Smooth muscle cell (in vitro differentiated cells): ENCODE results near the gene TREX2. TPM values are rescaled to one million over a fixed set of nuclear protein-coding genes. Genes with fewer than 3 reads are reported as not detected.

Experiments used
- DNase-seq: peaks from one replicate; lab custom pipeline; 2025; ENCODE audit not compliant: unreplicated experiment; lab: John Stamatoyannopoulos, UW
- H2AFZ ChIP-seq: fragments of 200-600 bp; sonication (generic); 2 replicates; pipeline ENCODE4 v1.6.0; 2016; ENCODE audit warnings: antibody characterized with exemption, low read depth, mild to moderate bottlenecking
- H3F3A ChIP-seq: fragments of 200-600 bp; sonication (generic); 2 replicates; pipeline ENCODE4 v1.6.0; 2017; ENCODE audit warnings: antibody characterized with exemption, low read depth
- H3K27ac ChIP-seq: fragments of 200-600 bp; sonication (generic); 2 replicates; pipeline ENCODE4 v1.5.1; 2016; ENCODE audit warnings: low read depth, mild to moderate bottlenecking
- H3K27me3 ChIP-seq: fragments of 200-600 bp; sonication (generic); 2 replicates; pipeline ENCODE4 v1.6.1; 2016; ENCODE audit warnings: low read depth, mild to moderate bottlenecking
- H3K36me3 ChIP-seq: fragments of 200-600 bp; sonication (generic); 2 replicates; pipeline ENCODE4 v1.5.1; 2016; ENCODE audit warnings: low read depth
- H3K4me1 ChIP-seq: fragments of 200-600 bp; sonication (generic); 2 replicates; pipeline ENCODE4 v1.5.1; 2016; ENCODE audit warnings: low read depth
- H3K4me2 ChIP-seq: fragments of 200-600 bp; sonication (generic); 2 replicates; pipeline ENCODE4 v1.6.0; 2016; ENCODE audit warnings: mild to moderate bottlenecking
- H3K4me3 ChIP-seq: fragments of 200-600 bp; sonication (generic); 2 replicates; pipeline ENCODE4 v1.5.1; 2016; ENCODE audit warnings: mild to moderate bottlenecking
- H3K79me2 ChIP-seq: fragments of 200-600 bp; sonication (generic); 2 replicates; pipeline ENCODE4 v1.6.0; 2016; ENCODE audit warnings: low read depth, mild to moderate bottlenecking
- H3K9ac ChIP-seq: fragments of 200-600 bp; sonication (generic); 2 replicates; pipeline ENCODE4 v1.6.0; 2016; ENCODE audit warnings: low read depth
- H3K9me3 ChIP-seq: fragments of 200-600 bp; sonication (generic); replicated peaks from 2 replicates; pipeline ENCODE4 v1.5.1; 2016; ENCODE audit warnings: low read depth
- H4K20me1 ChIP-seq: fragments of 200-600 bp; sonication (generic); 2 replicates; pipeline ENCODE4 v1.6.0; 2016; ENCODE audit warnings: low read depth
- CTCF ChIP-seq: fragments of 200-600 bp; sonication (generic); IDR thresholded peaks from 2 replicates; pipeline ENCODE4 v1.5.1; 2017; ENCODE audit warnings: borderline replicate concordance, mild to moderate bottlenecking, antibody characterized with exemption; ENCODE audit not compliant: insufficient read depth, poor library complexity, severe bottlenecking
- WGBS: methylation state at CpG from one replicate; pipeline ENCODE4 v1.1.7; 2016; ENCODE audit warnings: low lambda C conversion rate; 5-methylcytosine and 5-hydroxymethylcytosine counted together
- polyA plus RNA-seq: library from polyadenylated mRNA; unstranded; fragments of >200 nt; fragmentation: Nextera tagmentation; extraction: Ambion mirVana; gene quantifications from 2 replicates; pipeline ENCODE4 v1.2.1, GENCODE V29; 2016
- total RNA-seq: library from RNA; depleted of rRNA; stranded (reverse); fragments of >200 nt; gene quantifications from 2 replicates; pipeline ENCODE4 v1.2.3, GENCODE V29; 2014

The TREX2 gene
- total and polyA plus RNA-seq, 2 experiments from 2014 or later = 0.41 to 4.0 TPM

- 93% methylated on average over 5 of the region's 5 CpGs for WGBS
- Histone ChIP-seq H3K4me2 (no peak overlapping the region), H3K27ac (no peak overlapping the region), H2AFZ (no peak overlapping the region), H3K36me3 (no peaks in the 10 kb centered on the region), H4K20me1 (no peaks in the 10 kb centered on the region), H3K4me3 (no peak overlapping the region), H3K27me3 (no peaks in the 10 kb centered on the region), H3K9me3 (no peaks in the 10 kb centered on the region), H3F3A (no peaks in the 10 kb centered on the region), H3K79me2 (no peaks in the 10 kb centered on the region), H3K9ac (no peak overlapping the region), H3K4me1 (no peaks in the 10 kb centered on the region)
- DNase-seq = no peak
- no peak for TF ChIP-seq CTCF
Measured at GRCh38 chrX:153442463-153442862, 3.4 kb downstream of the TREX2 start.

GRCh38 chrX:153441981-153442380, 3.9 kb downstream of the TREX2 start:
- no peak overlapping the region for H3K4me2 ChIP-seq
- H3K9me3 ChIP-seq = no peaks in the 10 kb centered on the region
- no peak for TF ChIP-seq CTCF
- no peak overlapping the region for H3K27ac ChIP-seq
- no peaks in the 10 kb centered on the region for H3F3A ChIP-seq
- H4K20me1 ChIP-seq = no peaks in the 10 kb centered on the region
- no peak overlapping the region for H3K4me3 ChIP-seq
- H3K79me2 ChIP-seq = no peaks in the 10 kb centered on the region
- WGBS = 80% methylated on average over 9 of the region's 9 CpGs
- H3K36me3 ChIP-seq = no peaks in the 10 kb centered on the region
- no peaks in the 10 kb centered on the region for H3K27me3 ChIP-seq
- no peak for DNase-seq
- no peaks in the 10 kb centered on the region for H3K4me1 ChIP-seq
- H3K9ac ChIP-seq = no peak overlapping the region
- no peak overlapping the region for H2AFZ ChIP-seq

- no peak overlapping the region for H3K27ac ChIP-seq
- H3K27me3 ChIP-seq = no peaks in the 10 kb centered on the region
- TF ChIP-seq CTCF = no peak
- no peaks in the 10 kb centered on the region for H3K79me2 ChIP-seq
- no peak for DNase-seq
- no peak overlapping the region for H3K4me3 ChIP-seq
- no peaks in the 10 kb centered on the region for H3F3A ChIP-seq
- WGBS = 87% methylated on average over 7 of the region's 7 CpGs
- H3K36me3 ChIP-seq = no peaks in the 10 kb centered on the region
- no peak overlapping the region for H3K4me2 ChIP-seq
- H3K9ac ChIP-seq = no peak overlapping the region
- H3K9me3 ChIP-seq = no peaks in the 10 kb centered on the region
- no peaks in the 10 kb centered on the region for H3K4me1 ChIP-seq
- H4K20me1 ChIP-seq = no peaks in the 10 kb centered on the region
- no peak overlapping the region for H2AFZ ChIP-seq
Measured at GRCh38 chrX:153441296-153441695, 4.6 kb downstream of the TREX2 start.

GRCh38 chrX:153440556-153441135, 5.2 kb downstream of the TREX2 start:
- Histone ChIP-seq H3K79me2 (no peaks in the 10 kb centered on the region), H3K9ac (no peak overlapping the region), H3K9me3 (no peaks in the 10 kb centered on the region), H3K36me3 (no peaks in the 10 kb centered on the region), H2AFZ (no peak overlapping the region), H3K4me2 (no peak overlapping the region), H3K4me3 (no peak overlapping the region), H4K20me1 (no peaks in the 10 kb centered on the region), H3F3A (no peaks in the 10 kb centered on the region), H3K27me3 (no peaks in the 10 kb centered on the region), H3K27ac (no peak overlapping the region), H3K4me1 (no peaks in the 10 kb centered on the region)
- no peak for TF ChIP-seq CTCF
- no peak for DNase-seq
- 83% methylated on average over 13 of the region's 13 CpGs for WGBS
